DND-41 (cell line): ENCODE measurements around the gene IQCH.

Source experiments
- ATAC-seq: fragments of 200-7000 bp; cut with Tn5 transposase; 3 replicates; pipeline ENCODE4 v1.9.1; 2021; ENCODE audit warnings: low read depth; ENCODE audit not compliant: insufficient read depth
- DNase-seq: peaks from one replicate; pipeline ENCODE4 v3.0.0-alpha.2; 2020
- H2AFZ ChIP-seq: 2 replicates; pipeline ENCODE4 v1.6.0; 2012; ENCODE audit warnings: low read depth, low read length
- H3K27ac ChIP-seq: 2 replicates; pipeline ENCODE4 v1.5.1; 2012; ENCODE audit warnings: low read length, inconsistent platforms
- H3K27me3 ChIP-seq: fragments of 200-600 bp; sonication (generic); 2 replicates; pipeline ENCODE4 v1.6.0; 2012; ENCODE audit warnings: low read length, mild to moderate bottlenecking, inconsistent platforms; ENCODE audit not compliant: insufficient read depth, poor library complexity
- H3K36me3 ChIP-seq: 2 replicates; pipeline ENCODE4 v1.5.1; 2012; ENCODE audit warnings: low read length, inconsistent platforms; ENCODE audit not compliant: insufficient read depth
- H3K4me1 ChIP-seq: 2 replicates; pipeline ENCODE4 v1.5.1; 2012; ENCODE audit warnings: mild to moderate bottlenecking, low read length; ENCODE audit not compliant: insufficient read depth
- H3K4me2 ChIP-seq: 2 replicates; pipeline ENCODE4 v1.6.0; 2012; ENCODE audit warnings: mild to moderate bottlenecking, moderate library complexity, low read length, inconsistent platforms; ENCODE audit not compliant: insufficient read depth
- H3K4me3 ChIP-seq, 2 experiments: fragments of 200-600 bp in 1 of 2; shearing (Covaris generic) in 1 of 2; 2 replicates each; pipeline ENCODE4 v1.5.1; 2012 to 2016; ENCODE audit warnings: inconsistent platforms in 2 of 2, low read length in 2 of 2, mild to moderate bottlenecking in 2 of 2, low read depth in 1 of 2, moderate library complexity in 1 of 2
- H3K79me2 ChIP-seq: 2 replicates; pipeline ENCODE4 v1.6.0; 2012; ENCODE audit warnings: low read length, inconsistent platforms; ENCODE audit not compliant: insufficient read depth
- H3K9ac ChIP-seq: 2 replicates; pipeline ENCODE4 v1.6.0; 2012; ENCODE audit warnings: low read depth, mild to moderate bottlenecking, inconsistent platforms, low read length, moderate library complexity
- H3K9me3 ChIP-seq: 2 replicates; pipeline ENCODE4 v1.5.1; 2012; ENCODE audit warnings: low read length, moderate library complexity, mild to moderate bottlenecking, inconsistent platforms; ENCODE audit not compliant: insufficient read depth, severe bottlenecking
- H4K20me1 ChIP-seq: 2 replicates; pipeline ENCODE4 v1.6.0; 2012; ENCODE audit warnings: low read length; ENCODE audit not compliant: insufficient read depth
- CTCF ChIP-seq: IDR thresholded peaks from 2 replicates; pipeline ENCODE4 v1.5.1; 2012; ENCODE audit warnings: borderline replicate concordance, low read length, moderate library complexity, mild to moderate bottlenecking; ENCODE audit not compliant: poor library complexity, severe bottlenecking; ENCODE audit errors: extremely low read depth
- EZH2 ChIP-seq: IDR thresholded peaks from 3 replicates; pipeline ENCODE4 v1.6.1; 2012; ENCODE audit warnings: borderline replicate concordance, low read depth, mild to moderate bottlenecking, moderate library complexity, low read length, inconsistent platforms; ENCODE audit not compliant: severe bottlenecking

The IQCH gene

GRCh38 chr15:67520321-67521028 lies 265.9 kb downstream of the IQCH start:
- H3K4me3 ChIP-seq = peak overlapping the region; percentile 12 to 79; a peak in 3 of 4 replicates
- H4K20me1 ChIP-seq = peaks cover 3% of the 10 kb centered on the region; the same call in 1 of the 2 replicates
- peaks cover 32% of the 10 kb centered on the region for H3K4me1 ChIP-seq
- DNase-seq (no peak), ATAC-seq (no peak)
- no peaks in the 10 kb centered on the region for H3K9me3 ChIP-seq
- H3K36me3 ChIP-seq = no peaks in the 10 kb centered on the region; the same call in 1 of the 2 replicates
- no peak for TF ChIP-seq CTCF
- TF ChIP-seq EZH2 = no peak
- peaks cover 43% of the 10 kb centered on the region for H3K79me2 ChIP-seq
- H3K4me2 ChIP-seq = peak overlapping the region; percentile 62
- peak overlapping the region; percentile 93 for H3K9ac ChIP-seq
- peak overlapping the region; percentile 90 for H3K27ac ChIP-seq
- peak overlapping the region; percentile 80 for H2AFZ ChIP-seq
- no peaks in the 10 kb centered on the region for H3K27me3 ChIP-seq

- no peaks in the 10 kb centered on the region for H3K9me3 ChIP-seq
- H4K20me1 ChIP-seq = peaks cover 3% of the 10 kb centered on the region; the same call in 1 of the 2 replicates
- peak within 1 kb of the TSS; percentile 62 for H3K4me2 ChIP-seq
- peak; percentile 82 for ATAC-seq
- peak within 1 kb of the TSS; percentile 64 to 79 for H3K4me3 ChIP-seq
- peak; percentile 79 for DNase-seq
- peak within 1 kb of the TSS; percentile 93 for H3K9ac ChIP-seq
- no peak for TF ChIP-seq EZH2
- peaks cover 1% of the 10 kb centered on the region for H3K36me3 ChIP-seq
- H3K27me3 ChIP-seq = no peaks in the 10 kb centered on the region
- peak within 1 kb of the TSS; percentile 90 for H3K27ac ChIP-seq
- peaks cover 50% of the 10 kb centered on the region for H3K79me2 ChIP-seq
- H3K4me1 ChIP-seq = peaks cover 32% of the 10 kb centered on the region
- peak within 1 kb of the TSS; percentile 80 for H2AFZ ChIP-seq
Observed at GRCh38 chr15:67521029-67521782, 266.6 kb downstream of the IQCH start, which contains the start of gene C15orf61. Gene C15orf61, plus strand, starts transcription at chr15:67521131. Its CDS starts 118 bp downstream, at chr15:67521249.

GRCh38 chr15:67521783-67522568 lies 267.4 kb downstream of the IQCH start:
- Histone ChIP-seq H3K27me3 (no peaks in the 10 kb centered on the region), H3K9me3 (no peaks in the 10 kb centered on the region), H3K36me3 (peaks cover 5% of the 10 kb centered on the region), H3K4me3 (peak overlapping the region; percentile 64 to 79), H2AFZ (peak overlapping the region; percentile 80), H3K9ac (peak overlapping the region; percentile 93), H3K27ac (peak overlapping the region; percentile 90), H3K79me2 (peaks cover 52% of the 10 kb centered on the region), H4K20me1 (peaks cover 3% of the 10 kb centered on the region; the same call in 1 of the 2 replicates), H3K4me2 (peak overlapping the region; percentile 62), H3K4me1 (peaks cover 32% of the 10 kb centered on the region)
- DNase-seq (no peak), ATAC-seq (peak; percentile 65)
- TF ChIP-seq CTCF (peak; percentile 20), EZH2 (no peak)
